Neural progenitor cell (in vitro differentiated cells): ENCODE measurements around the gene UBE3C.

Source experiments
- CTCF ChIP-seq: fragments of 200-600 bp; sonication (generic); IDR thresholded peaks from 2 replicates; pipeline ENCODE4 v1.5.1; 2017; ENCODE audit warnings: antibody characterized with exemption, mild to moderate bottlenecking
- EZH2 ChIP-seq: fragments of 200-600 bp; sonication (generic); IDR thresholded peaks from 2 replicates; pipeline ENCODE4 v1.6.1; 2017; ENCODE audit warnings: antibody characterized with exemption, mild to moderate bottlenecking, moderate library complexity
- EZH2phosphoT487 ChIP-seq: fragments of 200-600 bp; sonication (generic); IDR thresholded peaks from 2 replicates; pipeline ENCODE4 v1.6.1; 2017; ENCODE audit warnings: antibody characterized with exemption

DNA sequence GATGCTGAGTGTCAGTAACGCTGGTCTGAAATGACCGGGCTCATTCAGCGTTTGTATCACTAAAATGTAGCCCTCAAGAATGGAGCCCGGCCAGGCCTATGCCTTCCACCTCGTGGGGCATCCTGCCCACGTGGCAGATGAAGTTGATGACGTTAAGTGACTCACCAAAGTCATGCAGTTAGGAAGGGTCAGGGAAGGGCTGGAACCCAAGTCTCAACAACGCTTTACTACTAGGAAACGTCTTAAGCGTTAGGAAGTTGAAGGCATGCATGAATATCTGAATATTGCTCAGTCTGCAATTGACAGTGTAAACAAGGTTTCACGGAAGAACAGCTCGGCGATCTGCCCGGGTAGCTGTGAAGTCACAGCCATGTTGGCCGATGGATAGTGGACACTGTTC lies 14.0 kb upstream of the UBE3C start:
- TF ChIP-seq CTCF (no peak), EZH2 (no peak), EZH2phosphoT487 (no peak)
